ENCODE results near the gene SPAG17. TPM values are rescaled to one million over a fixed set of nuclear protein-coding genes. Genes with fewer than 3 reads are reported as not detected.

SPAG17 gene
- total RNA-seq, 2 donors from 2014 or later: 0.35 TPM; not detected in 1

DNA sequence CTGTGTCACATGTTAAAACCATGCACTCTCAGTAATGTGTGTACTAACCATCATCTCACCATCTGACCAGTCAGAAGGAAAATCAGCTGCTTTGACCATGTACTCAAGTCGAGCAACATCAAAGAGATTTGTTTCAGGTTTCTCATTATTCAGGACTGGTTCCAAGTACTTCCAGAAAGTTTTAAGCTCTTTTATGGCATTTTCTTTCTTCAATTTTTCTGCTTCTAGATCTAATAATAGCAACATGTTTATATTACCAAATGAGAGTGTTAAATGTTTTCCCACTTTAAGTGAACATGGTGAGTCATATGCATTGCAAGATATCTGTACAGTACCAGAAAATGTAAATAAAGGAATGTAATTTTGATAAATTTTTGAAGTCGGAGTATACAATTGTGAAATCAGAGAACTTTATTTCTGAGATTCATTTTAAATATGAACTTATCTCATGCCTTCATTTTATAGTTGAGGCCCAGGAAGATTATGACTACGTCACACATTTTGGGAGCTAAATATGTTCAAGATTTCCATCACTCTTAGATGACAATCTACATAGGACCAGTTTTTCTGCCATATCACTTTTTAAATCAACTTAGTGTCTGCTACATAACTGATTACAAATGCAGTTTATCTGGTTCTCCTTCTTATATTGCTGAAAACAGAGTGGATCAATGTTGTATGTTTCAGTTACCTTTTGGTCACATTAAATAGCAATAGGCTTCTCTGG is 87.2 kb downstream of the SPAG17 start:
- intact Hi-C loops (cut with DNase I): no loop called here
- no peak for DNase-seq
- no peak for ATAC-seq

DNA sequence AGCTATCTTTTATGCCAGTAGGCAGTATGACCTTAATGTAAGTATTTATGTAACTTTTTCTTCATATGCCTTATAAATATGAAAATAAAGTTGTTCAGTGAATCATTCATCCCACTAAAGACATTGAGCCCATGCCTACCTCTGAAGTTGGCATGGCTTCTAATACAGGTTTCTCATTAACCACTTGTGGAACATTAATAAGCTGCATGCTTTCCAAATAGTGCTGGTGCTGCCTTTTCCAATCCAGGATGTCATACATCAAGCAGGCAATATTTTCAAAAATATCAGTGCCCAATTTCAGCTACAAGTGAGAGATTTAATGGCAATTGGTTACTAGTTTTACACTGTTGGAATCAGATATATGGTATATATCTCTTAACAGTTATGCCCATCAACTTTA is 92.0 kb downstream of the SPAG17 start:
- ATAC-seq (no peak), DNase-seq (no peak)
- intact Hi-C loops (cut with DNase I): no loop called here

- DNase-seq (no peak), ATAC-seq (no peak)
- intact Hi-C loops (cut with DNase I): no loop called here
Measured at GRCh38 chr1:118090130-118090529, 94.9 kb downstream of the SPAG17 start.

DNA sequence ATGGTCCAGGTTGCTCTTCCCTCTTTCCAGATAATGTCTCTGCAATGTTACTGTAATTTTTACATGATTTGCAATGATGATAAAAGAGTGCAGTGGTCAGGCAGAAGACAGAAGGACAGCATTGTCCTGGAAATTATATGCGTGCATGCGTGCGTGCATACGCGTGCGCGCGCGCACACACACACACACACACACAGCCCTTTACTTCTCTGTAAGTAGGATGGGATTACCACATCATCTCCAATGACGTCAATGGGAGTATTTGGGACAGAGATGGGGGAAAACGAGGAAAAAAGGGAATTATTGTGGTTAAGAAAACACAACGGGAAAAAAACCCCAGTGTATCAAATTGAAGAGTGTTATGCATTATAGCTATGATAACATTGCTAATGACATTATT is 99.7 kb downstream of the SPAG17 start:
- intact Hi-C loops (cut with DNase I): no loop called here
- ATAC-seq (no peak), DNase-seq (no peak)

DNA sequence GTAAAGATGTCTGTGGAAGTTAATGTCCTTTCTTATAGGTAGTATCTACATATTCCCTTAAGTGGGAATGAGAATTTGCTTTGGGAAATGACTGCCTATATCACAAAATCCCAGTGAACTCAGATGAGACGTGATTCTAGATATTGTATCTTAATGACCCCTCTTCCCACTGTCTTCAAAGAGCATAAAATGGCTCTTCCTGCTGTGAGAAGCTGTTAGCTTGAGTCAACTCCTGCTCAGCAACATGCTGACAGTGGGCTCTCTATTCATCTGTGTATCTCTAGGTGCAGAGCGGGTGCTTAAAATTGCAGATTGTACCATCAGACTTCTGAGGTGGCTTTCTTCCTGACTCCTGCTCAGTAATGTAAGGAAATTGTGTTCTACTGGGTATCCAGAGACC is 100.6 kb downstream of the SPAG17 start:
- ATAC-seq (no peak), DNase-seq (no peak)
- intact Hi-C loops (cut with DNase I): no loop called here

GRCh38 chr1:118082984-118083383 is 102.0 kb downstream of the SPAG17 start:
- no peak for ATAC-seq
- DNase-seq: no peak
- intact Hi-C loops (cut with DNase I): no loop called here

GRCh38 chr1:118081387-118081786 is 103.6 kb downstream of the SPAG17 start:
- intact Hi-C loops (cut with DNase I): no loop called here
- ATAC-seq (no peak), DNase-seq (no peak)

DNA sequence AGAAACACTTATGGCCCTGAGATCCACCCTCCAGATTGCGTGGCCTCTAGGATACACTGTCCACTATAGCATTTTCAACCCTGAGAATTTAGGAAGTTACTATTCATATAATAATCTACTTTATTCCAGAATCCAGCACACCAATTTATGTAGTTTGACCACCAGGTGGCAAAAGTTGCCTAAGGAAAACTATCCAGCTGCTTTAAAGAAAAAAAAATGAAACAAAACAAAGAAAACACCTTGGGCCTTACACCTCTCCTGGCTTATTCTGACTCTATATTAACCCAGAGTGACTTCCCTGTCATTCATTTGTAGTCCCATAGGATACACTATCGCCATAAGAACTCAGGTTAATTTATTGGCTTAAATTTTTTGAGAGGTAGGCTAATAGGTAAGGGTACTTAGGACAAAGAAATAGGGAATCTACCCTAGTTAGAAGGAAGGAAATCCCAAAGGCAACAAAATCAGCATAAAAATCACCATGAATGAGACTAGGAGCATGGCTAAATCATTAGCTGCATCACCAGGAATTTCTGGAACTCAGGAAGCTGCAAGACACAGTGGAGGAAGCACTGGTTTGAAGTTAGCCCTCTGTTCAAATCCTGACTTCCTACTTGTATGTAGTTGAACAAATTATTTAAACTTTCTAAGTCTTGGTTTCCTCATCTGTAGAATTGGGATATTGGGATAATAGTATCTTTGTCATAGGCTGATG is 107.5 kb downstream of the SPAG17 start:
- no peak for ATAC-seq

GRCh38 chr1:118075116-118075515 is 109.9 kb downstream of the SPAG17 start:
- ATAC-seq (no peak), DNase-seq (no peak)
- intact Hi-C loops (cut with DNase I): no loop called here

More for the DNA sequence above, 107.5 kb downstream of the SPAG17 start:
- intact Hi-C loops (cut with DNase I): no loop called here
- DNase-seq: no peak

DNA sequence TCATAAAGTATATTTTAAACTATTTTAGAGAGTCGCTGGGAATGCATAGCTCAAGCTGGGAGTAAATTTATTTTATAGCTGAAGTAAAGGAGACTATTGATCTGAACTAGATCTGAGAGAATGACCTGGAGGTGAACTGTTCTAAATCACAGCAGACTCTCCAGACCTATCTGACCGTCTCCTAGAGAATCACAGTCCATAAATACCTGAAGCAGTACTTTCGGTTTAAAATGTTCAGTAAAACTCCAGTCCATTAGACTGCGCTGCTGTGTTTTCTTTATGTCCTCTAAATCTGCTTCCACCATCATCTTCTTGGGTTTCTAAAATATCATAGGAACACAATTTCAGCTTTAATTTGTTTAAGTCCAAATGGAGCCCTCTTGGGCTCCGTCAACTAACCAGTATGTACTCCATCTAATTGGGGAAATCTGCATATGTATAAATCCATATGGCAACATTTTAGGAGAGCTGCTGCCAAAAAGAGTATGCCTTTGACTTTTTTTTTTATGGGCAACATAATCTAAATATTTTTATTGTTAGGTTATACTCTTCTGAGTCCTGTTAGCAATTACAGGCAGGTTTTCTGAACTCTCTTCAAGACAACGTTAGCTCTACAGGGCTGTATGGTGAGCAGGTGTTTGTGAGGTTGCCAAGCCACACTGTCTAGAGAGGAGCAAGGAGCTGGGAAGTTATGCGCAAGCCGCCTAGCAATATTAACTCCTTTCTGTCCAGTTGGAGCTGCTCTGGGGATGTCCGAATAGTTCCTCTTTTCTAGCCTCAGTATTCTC is 111.2 kb downstream of the SPAG17 start:
- intact Hi-C loops (cut with DNase I): no loop called here
- DNase-seq (no peak), ATAC-seq (no peak)

GRCh38 chr1:118049981-118050380 is 135.0 kb downstream of the SPAG17 start:
- ATAC-seq (no peak), DNase-seq (no peak)
- intact Hi-C loops (cut with DNase I): no loop called here

DNA sequence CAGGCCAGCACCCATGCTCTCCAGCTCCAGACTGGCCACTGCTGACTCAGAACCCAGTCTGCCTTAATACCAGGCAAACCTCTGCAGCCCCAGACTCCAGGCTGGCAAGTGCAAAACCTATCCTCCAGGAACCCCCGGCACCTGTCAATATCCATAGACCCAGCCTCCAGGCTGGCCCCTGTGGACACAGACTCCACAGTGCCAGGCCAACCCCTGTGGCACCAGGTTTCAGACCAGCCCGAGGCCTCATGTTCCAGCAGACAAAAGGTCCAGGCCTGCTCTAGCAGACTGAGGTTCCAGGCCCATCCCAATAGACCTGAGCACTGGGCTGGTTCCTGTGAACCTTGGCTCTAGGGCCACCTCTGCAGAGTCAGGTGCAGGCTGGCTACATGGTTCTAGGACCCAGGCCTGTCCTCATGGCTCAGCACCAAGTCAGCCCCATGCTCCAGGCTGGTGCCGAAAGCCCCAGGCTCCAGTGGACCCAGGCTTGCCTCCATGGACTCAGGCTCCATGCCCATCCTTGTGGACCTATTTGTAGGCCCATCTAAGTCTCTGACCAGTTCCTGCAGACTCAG is 137.3 kb downstream of the SPAG17 start:
- DNase-seq (no peak), ATAC-seq (no peak)
- intact Hi-C loops (cut with DNase I): no loop called here

DNA sequence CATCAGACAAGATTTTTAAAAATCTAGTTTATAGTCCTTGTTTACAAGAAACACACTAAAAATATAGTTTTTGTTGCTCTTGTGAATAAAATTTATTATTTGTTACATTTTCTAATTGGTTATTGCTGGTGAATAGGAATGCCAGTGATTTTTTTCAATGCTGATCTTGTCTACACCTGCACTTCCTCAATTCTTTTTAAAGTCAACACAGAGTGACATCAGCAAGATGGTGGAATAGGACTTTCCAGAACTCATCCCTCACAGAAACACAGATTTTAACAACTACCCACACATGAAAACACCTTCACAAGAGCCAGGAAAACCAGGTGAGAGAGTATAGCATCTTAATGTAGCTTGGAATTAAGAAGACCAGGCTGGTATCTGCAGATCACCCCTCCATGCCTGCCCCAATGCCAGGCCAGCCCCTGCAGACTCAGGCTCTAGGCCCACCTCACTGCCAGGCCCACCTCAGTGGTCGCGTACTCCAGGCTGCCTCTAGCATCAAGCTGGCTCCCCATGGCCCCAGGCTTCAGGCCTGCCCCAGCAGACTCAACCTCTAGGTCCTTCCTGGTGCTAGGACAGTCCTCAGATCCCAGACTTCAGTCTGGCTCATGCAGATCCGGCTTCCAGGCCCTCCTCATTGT is 137.9 kb downstream of the SPAG17 start:
- intact Hi-C loops (cut with DNase I): no loop called here
- no peak for DNase-seq
- ATAC-seq: no peak

- intact Hi-C loops (cut with DNase I): no loop called here
- no peak for ATAC-seq
Measured at GRCh38 chr1:118043624-118044023, 141.4 kb downstream of the SPAG17 start.

GRCh38 chr1:118042501-118042900 is 142.5 kb downstream of the SPAG17 start:
- DNase-seq: no peak
- ATAC-seq: no peak
- intact Hi-C loops (cut with DNase I): no loop called here

More at GRCh38 chr1:118043624-118044023, 141.4 kb downstream of the SPAG17 start:
- no peak for DNase-seq

DNA sequence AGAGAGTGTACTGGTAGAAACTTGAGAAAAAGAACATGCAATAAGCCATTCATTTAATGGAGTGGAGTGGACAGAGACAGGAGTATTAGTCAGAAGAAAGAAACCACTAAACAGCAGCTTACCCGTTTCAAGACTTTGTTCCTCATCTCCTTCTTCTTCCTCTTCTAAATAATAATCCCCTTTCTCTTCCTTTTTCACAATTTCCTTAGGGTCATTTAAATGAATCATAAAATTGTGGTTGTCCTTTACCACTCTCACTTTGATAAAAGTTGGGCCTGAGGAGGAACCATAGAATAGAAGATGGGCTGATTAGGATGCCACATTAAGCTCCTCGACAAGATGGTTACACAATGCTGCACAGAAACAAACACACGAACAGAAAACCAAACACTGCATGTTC is 145.9 kb downstream of the SPAG17 start:
- ATAC-seq: no peak
- intact Hi-C loops (cut with DNase I): no loop called here
- no peak for DNase-seq

DNA sequence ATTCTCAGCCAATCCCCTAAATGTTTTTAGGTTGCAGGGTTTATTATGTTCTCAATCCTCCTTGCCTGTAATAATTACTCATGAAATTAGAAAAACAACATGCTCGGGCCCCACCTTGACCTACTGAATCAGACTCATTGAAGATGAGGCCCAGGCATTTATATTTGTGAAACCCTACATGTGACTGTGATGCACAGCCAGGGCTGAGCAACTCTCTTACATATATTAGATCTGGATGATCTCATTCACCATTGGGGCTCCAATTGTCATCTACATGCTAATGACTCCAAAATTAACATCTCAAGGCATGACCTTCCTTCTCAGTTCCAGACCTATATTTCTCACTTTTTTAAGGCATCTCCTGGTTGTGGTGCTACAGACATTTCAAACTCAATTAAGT is 152.1 kb downstream of the SPAG17 start:
- no peak for ATAC-seq
- intact Hi-C loops (cut with DNase I): no loop called here
- DNase-seq: no peak

DNA sequence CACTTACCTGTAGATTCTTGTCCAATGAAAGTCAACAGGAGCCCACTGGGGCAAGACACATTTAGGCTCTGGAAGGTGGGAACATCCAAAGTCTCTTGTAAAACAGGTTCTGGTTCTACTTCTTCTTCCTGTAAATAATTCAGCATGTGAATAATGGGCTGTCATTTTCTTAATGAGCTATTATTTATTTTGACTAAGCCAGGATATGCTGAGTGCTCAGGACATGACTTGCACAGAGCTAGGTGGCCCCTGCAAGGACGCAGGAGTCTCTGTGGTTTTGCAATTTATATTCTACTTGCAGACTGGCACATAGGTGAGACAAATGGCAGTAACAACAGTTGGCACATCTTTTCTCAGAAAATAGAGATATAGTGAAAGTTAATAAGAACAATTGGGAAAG is 156.8 kb downstream of the SPAG17 start:
- no peak for ATAC-seq
- intact Hi-C loops (cut with DNase I): no loop called here
- no peak for DNase-seq

- intact Hi-C loops (cut with DNase I): no loop called here
- DNase-seq: no peak
- ATAC-seq: no peak
Measured at GRCh38 chr1:118023199-118023598, 161.8 kb downstream of the SPAG17 start.
